ENCODE data around the gene DCC. TPM values are rescaled to one million over a fixed set of nuclear protein-coding genes. Genes with fewer than 3 reads are reported as not detected.

DCC gene
- polyA plus RNA-seq, 10 donors, result 0.03 to 1.6 (median 0.21) TPM

DNA sequence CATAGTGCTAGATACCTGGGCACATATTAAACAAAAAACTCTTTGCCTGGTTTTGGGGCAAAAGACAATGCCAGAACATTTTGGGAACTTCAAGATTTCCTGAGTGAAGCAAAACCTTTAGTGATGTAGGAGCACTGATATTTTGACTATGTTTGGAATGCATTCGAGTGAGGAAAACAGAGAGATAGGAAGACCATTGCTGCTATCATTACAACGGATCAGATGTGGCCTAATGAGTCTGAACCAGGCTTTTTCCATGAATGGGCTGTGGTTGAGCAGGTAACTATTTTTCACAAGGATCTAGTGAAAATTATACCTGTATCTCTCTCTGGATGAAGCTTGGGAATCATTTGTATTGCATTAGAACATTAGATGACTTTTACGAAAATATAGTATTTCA is 562.2 kb downstream of the DCC start:
- DNase-seq, result no peak

DNA sequence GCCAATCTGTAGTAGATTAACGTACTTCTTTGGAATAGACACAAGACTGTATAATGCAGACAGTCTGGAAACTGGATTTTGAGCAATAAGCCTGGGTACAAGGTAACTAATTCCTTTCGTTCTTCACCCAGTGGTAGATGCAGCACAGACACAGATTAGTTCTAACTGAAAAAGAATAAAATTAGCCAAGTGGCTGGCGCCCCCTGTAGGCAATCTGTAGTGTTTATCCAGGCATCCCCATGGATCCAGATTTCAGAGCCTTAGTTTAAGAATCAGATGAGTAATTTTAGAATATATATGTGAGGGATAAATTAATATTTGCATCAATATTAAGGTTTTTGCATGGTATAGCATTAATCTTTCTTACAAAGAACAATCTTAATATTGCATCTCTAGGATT is 563.9 kb downstream of the DCC start:
- peak in 2 of 3 donors; percentile 18 to 33 for DNase-seq

DNA sequence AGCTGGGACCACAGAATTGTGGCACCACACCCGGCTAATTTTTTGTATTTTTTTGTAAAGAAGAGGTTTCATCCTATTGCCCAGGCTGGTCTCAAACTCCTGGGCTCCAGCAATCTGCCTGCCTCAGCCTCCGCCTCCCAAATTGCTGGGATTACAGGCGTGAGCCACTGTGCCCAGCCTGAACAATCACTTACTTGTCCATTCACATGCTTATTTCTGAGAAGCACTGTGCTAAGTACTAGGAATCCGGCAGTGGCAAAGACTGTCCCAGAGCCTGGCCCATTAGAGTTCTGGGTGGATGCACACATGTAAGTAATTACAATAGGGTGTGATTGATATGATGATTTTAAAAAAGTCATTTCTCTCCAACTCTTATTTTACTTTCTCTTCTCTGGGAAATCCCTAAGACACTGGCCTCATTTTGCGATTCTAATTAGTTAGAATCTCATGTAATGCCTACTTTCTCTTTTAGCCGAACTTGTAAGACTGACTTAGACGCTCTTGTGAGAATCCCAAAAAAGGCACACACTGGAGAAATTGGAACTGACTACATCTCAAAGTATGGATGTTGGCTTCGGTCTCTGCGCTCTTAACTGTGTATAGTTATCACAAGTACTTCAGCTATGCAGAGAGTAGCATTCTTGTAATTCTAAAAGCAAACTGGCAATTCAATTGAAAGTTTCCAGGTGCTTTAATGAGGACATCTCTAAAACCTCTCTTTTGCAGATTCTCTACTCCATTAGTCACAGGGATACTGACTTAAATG is 567.7 kb downstream of the DCC start:
- DNase-seq, result no peak

DNA sequence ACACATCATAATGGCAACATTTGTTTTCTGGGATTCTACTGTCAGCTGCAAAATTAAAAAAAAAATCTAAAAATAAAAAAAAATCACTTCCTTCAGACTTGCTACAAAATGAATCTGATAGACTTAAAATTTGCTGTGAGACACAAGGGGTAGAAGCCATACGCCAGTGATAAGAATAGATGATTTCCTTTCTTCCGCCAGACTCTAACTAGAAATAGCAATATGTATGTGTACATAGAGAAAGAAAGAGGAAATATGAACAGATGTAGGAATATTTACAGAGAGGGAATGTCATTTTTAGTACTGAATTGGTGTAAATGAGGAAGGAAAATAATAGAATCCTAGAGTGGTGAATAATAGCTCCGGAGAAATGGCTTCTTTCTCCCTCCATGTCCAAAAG is 574.2 kb downstream of the DCC start:
- DNase-seq, result no peak

DNA sequence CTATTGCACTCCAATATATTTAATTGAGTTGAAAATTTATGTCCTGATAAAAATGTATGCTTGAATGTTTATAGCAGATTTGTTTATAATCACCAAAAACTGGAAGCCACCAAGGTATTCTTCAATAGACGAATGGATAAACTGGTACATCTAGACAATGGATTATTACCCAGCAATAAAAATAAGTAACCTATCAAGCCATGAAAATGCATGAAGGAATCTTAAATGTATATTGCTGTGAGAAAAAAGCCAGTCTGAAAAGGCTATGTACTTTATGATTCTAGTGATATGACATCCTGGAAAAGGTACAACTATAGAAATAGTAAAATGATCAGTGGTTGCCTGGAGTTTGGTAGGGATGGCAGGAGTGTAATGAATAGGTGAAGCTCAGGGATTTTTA is 580.7 kb downstream of the DCC start:
- DNase-seq, result no peak

DNA sequence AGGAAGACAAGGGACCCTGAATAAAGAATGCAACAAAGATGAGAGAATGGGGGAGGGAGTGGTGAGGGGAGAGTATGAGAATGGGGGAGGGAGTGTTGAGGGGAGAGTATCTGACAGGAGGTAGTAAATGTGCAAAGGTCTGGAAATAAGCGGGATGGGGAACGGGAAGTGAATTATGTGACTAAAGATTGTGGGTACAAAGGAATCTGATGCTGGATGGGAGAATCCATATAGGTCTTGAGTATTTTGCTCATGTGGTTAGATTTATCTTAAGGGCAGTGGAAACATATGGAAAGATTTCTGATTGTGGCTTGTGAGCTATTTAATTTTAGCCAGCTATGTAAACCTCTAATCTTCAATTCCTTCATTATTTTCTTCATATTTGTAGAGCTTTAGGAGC is 593.4 kb downstream of the DCC start:
- DNase-seq, result no peak

DNA sequence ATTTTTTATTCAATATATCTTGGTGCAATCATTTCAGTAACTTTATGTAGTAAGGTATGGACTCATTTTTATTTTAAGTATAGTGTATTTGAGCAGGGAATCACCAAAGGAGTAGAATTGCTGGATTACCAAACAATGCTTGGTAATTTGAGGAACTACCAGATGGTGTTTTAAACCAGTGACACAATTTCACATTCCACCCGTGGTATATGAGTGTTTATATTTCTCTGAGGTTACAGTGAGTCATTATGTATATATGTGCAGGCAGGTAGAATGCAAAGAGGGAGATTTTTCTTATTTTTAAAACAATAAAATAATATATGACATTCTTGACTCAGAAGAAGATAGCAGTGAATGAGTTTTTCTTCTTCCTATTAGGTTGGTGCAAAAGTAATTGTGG is 596.9 kb downstream of the DCC start:
- no peak for DNase-seq

DNA sequence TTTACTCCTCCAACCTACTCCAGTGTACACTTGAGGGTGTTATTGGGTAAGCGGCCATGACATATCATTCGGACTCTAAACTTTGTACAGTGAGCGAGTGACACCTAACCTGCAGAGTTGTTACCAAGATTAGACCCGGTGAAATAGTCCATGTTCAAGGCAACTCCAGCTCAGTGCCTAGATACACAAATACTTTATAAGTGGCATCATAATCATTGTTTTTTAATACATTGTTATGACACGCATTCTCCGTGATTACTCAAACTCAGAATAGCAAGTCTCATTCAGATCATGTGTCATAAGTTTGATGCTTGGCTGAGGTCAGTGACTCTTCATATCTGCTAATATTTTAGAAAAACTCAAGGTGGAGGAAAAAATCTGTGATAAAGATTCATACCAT is 597.8 kb downstream of the DCC start:
- no peak for DNase-seq

DNA sequence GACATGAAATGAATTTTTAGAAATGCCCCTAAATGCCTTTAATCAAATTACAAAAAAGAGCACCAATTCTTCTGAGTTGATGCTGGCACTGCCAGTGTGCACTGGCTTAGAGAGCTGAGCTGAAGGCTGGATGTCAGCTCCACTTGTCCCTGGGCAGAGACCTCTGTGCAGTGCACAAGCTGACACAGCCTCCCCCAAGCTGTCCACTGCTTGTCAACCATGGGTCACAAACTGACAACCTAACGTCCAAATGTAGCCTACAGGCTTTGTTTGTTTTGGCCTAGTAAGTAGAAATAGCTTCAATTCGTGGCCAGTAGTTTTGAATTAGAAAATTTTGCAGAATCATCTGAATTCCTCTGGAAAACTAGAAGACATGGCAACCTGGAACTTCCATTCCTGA is 605.6 kb downstream of the DCC start:
- no peak for DNase-seq

DNA sequence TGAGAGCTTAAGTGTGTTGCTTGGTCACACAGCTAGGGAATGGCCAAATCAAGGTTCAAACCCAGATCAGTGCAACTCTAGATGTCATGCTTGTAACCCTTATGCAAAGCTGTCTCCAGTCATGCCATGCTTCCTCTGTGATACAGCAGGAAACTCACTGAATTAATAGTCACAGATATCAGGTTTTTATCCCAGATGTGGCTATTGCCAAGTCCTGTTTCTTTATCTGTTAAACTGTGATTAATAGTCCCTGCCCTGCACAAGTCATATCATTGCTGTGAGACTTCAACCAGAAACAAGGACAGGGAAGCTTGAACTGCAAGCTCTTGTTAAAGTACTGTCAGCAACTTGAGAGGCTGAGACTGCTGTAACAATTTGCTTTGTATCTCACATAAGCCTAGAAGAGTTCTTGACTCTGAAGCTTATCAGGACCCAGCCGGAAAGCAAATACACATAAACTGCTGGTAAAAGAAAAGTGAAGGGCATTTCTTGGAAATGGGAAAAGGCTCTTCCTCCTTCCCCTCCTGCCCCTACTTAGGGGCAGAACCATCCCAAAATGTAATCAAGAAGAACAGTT is 609.0 kb downstream of the DCC start:
- DNase-seq, result no peak

DNA sequence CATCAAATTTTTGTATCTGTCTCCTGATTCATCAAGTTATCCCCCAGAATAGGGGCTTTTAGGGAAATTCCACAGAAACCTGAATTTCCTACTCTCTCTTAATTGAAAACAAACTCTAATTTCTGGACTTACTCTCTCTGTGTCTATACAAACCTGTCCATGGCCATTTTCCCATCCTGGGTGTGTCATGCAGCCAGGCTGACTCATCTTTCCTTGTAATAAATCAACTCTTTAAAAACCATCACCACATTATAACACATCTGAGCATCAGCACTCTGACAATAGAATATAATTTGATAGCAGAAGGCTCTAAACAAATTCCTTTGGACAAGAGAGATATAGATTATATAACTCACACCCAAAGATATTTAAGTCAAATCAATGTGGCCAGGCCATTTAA is 610.2 kb downstream of the DCC start:
- no peak for DNase-seq

DNA sequence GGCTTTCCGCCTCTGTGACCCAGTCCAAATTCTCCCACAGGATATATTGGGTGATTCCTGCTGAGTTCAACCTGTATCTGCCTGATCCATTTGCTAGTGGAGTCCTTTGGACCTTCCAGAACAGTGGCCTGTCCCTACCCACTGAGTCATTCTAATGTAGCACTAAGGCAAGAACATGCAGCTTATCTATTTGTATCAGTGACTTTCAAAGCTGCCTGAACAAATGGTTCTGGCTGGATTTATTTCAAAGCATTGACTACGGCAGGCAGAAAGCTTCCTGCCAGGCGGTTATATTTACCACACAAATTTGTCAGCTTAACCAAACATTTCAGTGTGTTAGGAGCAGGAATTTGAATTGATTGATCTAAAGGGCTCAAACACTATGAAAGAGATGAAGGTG is 613.4 kb downstream of the DCC start:
- no peak for DNase-seq

DNA sequence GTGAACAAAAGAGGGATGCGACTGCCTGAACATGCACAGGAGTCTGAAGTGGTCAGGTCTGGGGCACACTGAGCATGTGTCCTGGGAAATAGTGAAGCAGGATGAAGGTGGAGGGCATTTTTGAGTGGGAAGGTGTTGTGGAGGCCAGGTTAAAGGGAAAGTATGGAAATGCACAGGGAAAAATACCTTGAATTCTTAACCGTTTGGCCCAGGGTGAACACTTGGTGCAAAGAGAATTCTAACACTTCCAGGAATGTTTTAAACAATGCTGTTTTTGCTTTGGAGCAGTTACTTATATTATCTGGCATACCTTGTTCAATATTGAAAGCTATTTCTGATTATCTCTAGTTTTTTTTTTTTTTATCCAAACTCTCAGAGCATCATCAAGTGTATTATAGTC is 623.5 kb downstream of the DCC start:
- no peak for DNase-seq

DNA sequence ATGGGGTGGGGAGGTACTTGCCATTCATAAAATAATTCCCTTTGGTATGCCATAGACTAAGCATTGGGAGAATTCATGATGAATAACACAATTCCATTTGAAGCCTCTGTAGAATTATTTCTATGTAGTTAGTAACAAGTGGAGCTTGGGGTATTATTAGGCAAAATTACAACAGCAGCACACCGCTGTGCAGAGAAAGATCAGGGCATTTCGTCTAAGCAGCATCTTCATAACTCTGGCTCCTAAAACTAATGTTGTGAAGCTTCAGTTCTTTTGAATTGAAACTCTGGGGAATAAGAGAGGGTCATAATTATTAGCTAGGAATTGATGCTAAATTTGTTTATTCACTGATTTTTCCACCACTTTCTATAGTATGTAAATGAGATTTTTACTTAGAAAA is 630.7 kb downstream of the DCC start:
- DNase-seq, result no peak

DNA sequence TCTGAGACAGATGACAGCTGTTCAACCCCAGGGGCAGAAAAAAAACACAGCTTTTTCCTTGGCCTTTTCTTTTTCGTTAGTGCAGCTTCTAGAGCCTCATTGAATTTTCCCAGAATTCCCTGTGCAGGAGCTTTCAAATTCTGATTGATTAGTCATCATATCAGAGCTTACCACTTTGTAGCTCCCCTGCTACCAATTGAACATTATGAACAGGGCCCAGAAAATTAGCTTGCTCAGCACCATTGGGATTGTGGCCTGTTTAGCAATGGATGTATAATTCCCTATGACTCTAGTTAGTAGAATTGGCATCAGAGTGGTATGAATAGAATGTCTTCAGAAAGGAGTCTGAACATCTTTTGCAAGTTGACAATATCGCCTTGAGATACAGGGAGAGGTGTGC is 631.1 kb downstream of the DCC start:
- DNase-seq, result no peak

DNA sequence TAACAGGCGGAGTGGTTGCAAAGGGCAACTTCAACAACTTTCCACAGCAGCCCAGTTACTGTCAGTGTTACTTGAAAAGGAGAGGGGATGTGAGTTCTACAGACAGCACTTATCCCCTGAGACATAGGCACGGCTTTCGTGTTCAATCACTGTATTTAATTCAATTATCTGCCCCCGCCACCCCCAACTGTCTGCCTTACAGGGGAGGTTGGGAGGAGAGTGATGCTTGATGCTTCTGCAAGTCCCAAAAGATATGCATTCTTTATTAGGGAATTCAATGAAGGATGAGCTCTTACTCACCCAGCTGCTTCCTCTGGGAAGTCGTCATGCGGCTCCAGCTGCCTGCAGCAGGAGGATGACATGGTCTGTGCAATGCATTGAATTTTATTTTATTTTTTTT is 639.9 kb downstream of the DCC start:
- DNase-seq, result no peak

DNA sequence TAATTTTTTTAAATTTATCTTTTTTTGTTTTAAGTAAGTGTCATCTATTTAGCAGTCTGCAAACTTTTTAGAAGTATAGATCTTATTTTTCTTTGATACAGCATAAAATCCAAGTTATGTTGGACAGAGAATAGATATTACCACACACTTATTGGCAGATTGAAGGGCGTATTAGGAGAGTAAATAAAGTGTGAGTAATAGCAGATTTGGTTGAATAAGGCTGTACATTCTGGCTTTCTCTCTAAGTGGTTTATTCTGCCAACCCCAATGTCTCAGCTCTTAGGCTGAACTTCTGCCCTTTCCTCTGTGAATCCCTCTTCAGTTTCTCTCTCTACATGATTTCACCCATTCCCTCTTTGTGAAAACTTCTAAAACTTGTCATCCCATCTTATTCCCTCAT is 651.2 kb downstream of the DCC start:
- DNase-seq, result no peak

DNA sequence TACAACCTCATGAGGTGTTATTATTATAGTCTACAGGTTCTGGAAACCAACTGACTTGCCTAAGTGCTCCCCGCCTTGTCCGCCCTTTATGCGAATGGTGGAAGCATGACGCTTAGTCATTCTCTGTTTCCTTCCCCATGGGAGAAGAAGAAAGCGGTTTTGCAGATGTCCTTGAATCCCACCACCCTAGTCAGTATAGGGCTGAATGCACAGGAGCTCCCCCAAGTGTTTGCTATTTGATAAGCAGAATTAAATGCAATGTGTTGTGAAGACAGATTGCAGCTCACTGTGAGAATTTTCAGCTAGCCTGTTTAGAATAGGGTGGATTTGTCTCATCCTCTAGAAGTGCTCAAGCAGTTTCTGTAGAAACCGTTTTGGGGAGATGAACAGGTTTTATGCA is 652.0 kb downstream of the DCC start:
- DNase-seq, result peak in 2 of 3 donors; percentile 1 to 20

DNA sequence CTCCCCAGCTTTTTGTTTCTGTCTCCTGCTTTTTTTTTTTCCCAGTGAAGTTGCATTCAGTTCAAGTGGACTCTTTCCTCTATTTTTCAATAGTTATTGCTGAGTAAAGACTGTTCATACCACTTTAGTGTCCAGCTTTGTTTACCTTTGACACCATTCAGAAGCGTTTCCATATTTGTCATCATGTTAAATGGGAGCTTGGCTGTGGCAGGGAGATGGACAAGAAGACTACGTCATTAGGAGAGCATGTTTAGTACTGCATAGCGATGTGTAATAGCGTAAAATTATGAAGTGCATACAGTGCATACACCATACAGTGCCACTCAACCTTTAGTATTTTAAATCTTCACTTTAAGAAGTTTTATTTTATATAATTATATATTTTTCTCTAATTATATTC is 655.9 kb downstream of the DCC start:
- no peak for DNase-seq

DNA sequence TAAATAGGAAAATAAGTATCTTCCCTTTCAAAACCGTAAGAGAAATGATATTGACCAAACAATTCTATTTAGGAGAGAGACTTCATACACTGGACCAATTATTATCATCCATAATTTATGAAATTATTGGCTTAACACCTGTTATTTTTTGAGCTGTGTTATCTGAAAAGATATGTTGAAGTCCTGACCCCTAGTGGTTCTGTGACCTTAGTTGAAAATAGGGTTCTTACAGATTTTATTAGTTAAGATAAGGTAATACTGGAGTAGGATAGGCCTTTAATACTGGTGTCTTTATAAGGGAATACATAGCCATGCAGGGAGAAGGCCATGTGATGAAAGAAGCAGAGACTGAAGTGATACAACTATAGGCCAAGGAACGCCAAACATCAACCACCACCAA is 659.6 kb downstream of the DCC start:
- no peak for DNase-seq

DNA sequence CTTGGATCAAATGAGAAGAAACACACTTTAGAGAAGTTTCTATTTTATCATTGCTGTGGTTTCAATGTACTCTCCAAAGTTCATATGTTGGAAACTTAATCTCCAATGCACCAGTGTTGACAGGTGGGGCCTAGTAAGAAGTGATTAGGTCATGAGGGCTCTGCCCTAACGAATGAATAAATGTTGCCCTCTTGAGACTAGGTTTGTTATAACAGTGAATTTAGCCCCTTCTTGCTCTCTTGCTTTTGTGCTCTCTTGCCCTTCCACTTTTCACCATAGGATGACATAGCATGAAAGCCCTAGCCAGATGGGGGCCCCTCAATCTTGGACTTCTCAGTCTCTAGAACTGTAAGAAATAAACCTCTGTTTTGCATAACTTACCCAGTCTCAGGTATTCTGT is 664.8 kb downstream of the DCC start:
- DNase-seq, result no peak

DNA sequence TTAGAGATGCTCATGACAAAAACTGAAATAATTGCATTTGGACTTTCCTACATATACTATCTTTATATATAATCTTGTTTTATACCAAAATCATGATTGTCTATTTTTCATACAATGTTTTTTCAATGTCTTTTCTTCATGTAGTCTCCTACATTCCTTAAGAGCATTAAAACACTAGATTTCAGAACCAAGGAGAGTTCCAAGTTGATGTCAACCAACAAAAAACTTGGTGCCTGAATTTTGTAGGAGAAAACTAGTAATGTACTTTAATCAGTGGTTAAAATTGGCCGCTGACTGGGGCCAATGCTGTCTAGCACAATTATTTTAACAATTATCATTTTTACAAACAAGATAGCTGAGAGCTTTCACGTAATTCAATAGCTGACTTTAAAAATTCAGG is 678.8 kb downstream of the DCC start:
- peak in 2 of 3 donors; percentile 0 to 4 for DNase-seq

DNA sequence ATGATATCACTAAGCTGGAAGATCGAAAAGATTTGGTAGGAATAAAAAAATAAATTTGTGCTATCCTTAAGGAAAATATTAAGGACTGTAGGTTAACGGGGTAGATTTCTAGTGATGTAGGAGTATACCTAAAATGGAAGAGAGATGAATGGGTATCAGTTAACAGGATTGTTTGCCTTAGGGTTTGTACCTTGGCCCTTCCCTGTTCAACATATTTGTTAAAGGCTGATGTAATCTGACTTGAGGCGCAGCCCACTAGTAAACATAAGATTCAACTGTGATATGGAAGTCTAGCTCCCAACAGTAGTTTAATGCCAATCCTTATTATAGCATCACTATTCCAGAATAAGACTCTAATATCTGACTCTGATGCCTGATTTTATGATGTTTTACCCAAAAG is 685.2 kb downstream of the DCC start:
- DNase-seq, result no peak

DNA sequence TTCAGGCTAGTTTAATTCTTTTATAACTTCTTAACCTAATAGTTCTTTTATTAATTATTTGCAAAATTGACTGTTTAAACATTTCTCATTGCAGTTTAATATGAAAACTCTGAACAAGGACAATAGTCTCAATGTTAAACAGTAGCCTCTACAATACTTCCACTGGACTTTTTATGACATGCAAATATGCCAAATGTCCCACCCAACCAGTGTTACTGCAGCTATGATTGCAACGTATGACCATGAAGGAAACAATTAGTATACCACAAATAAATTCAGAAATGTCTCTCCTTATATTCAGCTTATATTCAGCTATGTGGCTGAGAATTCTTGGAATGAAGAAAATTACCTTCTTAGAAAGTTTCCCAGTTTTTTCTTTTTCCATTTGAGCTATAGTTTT is 688.6 kb downstream of the DCC start:
- DNase-seq, result no peak

Data from muscle of back (tissue), 11 donors.